Activated T-cell treated with anti-CD3 and anti-CD28 coated beads for 24 hours (primary cell): ENCODE measurements around the gene SMIM17.
A peak's percentile ranks its signal among the peaks of the same experiment; 100 is the strongest.
"Not testable (repeated sequence)": the region's sequence is repeated elsewhere in the genome, so short reads cannot be mapped to it uniquely, and the experiment has no call there.

ENCODE experiments used
- DNase-seq: peaks from one replicate; pipeline ENCODE4 v3.0.0-alpha.2; 2020; ENCODE audit warnings: low read depth

The SMIM17 gene

GRCh38 chr19:56660381-56661107 is 17.6 kb downstream of the SMIM17 start:
- no peak for DNase-seq

GRCh38 chr19:56661248-56661647 is 18.3 kb downstream of the SMIM17 start:
- DNase-seq: no peak

GRCh38 chr19:56663931-56664500 is 21.1 kb downstream of the SMIM17 start:
- no peak for DNase-seq

- DNase-seq: no peak
Observed at GRCh38 chr19:56664511-56664910, 21.6 kb downstream of the SMIM17 start.

GRCh38 chr19:56667311-56667870 is 24.4 kb downstream of the SMIM17 start:
- DNase-seq: no peak

- DNase-seq: no peak
Observed at GRCh38 chr19:56668676-56669075, 25.7 kb downstream of the SMIM17 start.

GRCh38 chr19:56670401-56670960 is 27.5 kb downstream of the SMIM17 start:
- DNase-seq: no peak

GRCh38 chr19:56670961-56671612 is 28.1 kb downstream of the SMIM17 start:
- no peak for DNase-seq

- peak; percentile 81 for DNase-seq
Observed at GRCh38 chr19:56671613-56671994, 28.6 kb downstream of the SMIM17 start, which contains the start of gene ZNF835. Gene ZNF835 (minus strand): TSS chr19:56671757. CDS start chr19:56665198, 6,559 bp downstream.

GRCh38 chr19:56672610-56673009 is 29.7 kb downstream of the SMIM17 start:
- not testable (repeated sequence) for DNase-seq

- no peak for DNase-seq
Observed at GRCh38 chr19:56678205-56678604, 35.2 kb downstream of the SMIM17 start.

GRCh38 chr19:56681702-56682101 is 38.7 kb downstream of the SMIM17 start:
- DNase-seq: no peak

GRCh38 chr19:56683116-56683515 is 40.2 kb downstream of the SMIM17 start:
- DNase-seq: no peak

- DNase-seq: no peak
Observed at GRCh38 chr19:56687031-56687430, 44.1 kb downstream of the SMIM17 start.

- DNase-seq: no peak
Observed at GRCh38 chr19:56689198-56689597, 46.2 kb downstream of the SMIM17 start.

- no peak for DNase-seq
Observed at GRCh38 chr19:56690670-56691069, 47.7 kb downstream of the SMIM17 start.

- DNase-seq: no peak
Observed at GRCh38 chr19:56692206-56692895, 49.4 kb downstream of the SMIM17 start.

- no peak for DNase-seq
Observed at GRCh38 chr19:56699552-56699951, 56.6 kb downstream of the SMIM17 start.

- DNase-seq: no peak
Observed at GRCh38 chr19:56701895-56702294, 58.9 kb downstream of the SMIM17 start.

GRCh38 chr19:56705939-56706338 is 63.0 kb downstream of the SMIM17 start:
- no peak for DNase-seq
